ENCODE measurements around the gene NBAS. TPM values are rescaled to one million over a fixed set of nuclear protein-coding genes. Genes with fewer than 3 reads are reported as not detected.

Gene NBAS
- total RNA-seq, 1 experiment from 2014 or later: 36.3 TPM

- peaks cover 75% of the 10 kb centered on the region for H3K36me3 ChIP-seq (ENCODE audit: control insufficient read depth, insufficient read depth, low read length)
- TF ChIP-seq TCF7L2 (IDR thresholded peaks at IDR 0.05; ENCODE audit: low read depth, low read length) (no peak), POLR2AphosphoS5 (IDR thresholded peaks at IDR 0.05; ENCODE audit: low read depth, low read length) (no peak), SIN3A (IDR thresholded peaks at IDR 0.05; ENCODE audit: borderline replicate concordance, insufficient read depth, low read depth, low read length) (no peak)
- TF ChIP-seq, protein P1, sequence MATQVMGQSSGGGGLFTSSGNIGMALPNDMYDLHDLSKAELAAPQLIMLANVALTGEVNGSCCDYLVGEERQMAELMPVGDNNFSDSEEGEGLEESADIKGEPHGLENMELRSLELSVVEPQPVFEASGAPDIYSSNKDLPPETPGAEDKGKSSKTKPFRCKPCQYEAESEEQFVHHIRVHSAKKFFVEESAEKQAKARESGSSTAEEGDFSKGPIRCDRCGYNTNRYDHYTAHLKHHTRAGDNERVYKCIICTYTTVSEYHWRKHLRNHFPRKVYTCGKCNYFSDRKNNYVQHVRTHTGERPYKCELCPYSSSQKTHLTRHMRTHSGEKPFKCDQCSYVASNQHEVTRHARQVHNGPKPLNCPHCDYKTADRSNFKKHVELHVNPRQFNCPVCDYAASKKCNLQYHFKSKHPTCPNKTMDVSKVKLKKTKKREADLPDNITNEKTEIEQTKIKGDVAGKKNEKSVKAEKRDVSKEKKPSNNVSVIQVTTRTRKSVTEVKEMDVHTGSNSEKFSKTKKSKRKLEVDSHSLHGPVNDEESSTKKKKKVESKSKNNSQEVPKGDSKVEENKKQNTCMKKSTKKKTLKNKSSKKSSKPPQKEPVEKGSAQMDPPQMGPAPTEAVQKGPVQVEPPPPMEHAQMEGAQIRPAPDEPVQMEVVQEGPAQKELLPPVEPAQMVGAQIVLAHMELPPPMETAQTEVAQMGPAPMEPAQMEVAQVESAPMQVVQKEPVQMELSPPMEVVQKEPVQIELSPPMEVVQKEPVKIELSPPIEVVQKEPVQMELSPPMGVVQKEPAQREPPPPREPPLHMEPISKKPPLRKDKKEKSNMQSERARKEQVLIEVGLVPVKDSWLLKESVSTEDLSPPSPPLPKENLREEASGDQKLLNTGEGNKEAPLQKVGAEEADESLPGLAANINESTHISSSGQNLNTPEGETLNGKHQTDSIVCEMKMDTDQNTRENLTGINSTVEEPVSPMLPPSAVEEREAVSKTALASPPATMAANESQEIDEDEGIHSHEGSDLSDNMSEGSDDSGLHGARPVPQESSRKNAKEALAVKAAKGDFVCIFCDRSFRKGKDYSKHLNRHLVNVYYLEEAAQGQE (IDR thresholded peaks at IDR 0.05; ENCODE audit: insufficient read depth in 1 of 2, low read depth in 2 of 2, low read length in 1 of 2): no peak
- TF ChIP-seq, protein P2, sequence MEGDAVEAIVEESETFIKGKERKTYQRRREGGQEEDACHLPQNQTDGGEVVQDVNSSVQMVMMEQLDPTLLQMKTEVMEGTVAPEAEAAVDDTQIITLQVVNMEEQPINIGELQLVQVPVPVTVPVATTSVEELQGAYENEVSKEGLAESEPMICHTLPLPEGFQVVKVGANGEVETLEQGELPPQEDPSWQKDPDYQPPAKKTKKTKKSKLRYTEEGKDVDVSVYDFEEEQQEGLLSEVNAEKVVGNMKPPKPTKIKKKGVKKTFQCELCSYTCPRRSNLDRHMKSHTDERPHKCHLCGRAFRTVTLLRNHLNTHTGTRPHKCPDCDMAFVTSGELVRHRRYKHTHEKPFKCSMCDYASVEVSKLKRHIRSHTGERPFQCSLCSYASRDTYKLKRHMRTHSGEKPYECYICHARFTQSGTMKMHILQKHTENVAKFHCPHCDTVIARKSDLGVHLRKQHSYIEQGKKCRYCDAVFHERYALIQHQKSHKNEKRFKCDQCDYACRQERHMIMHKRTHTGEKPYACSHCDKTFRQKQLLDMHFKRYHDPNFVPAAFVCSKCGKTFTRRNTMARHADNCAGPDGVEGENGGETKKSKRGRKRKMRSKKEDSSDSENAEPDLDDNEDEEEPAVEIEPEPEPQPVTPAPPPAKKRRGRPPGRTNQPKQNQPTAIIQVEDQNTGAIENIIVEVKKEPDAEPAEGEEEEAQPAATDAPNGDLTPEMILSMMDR (IDR thresholded peaks at IDR 0.05): no peak
- H3K27me3 ChIP-seq (ENCODE audit: control insufficient read depth, insufficient read depth, low read length): no peaks in the 10 kb centered on the region
- intact Hi-C loops (cut with micrococcal nuclease; ENCODE audit: unreplicated experiment): no loop called here
- H3K27ac ChIP-seq (ENCODE audit: low read length): no peak overlapping the region
- no peaks in the 10 kb centered on the region for H3K9me3 ChIP-seq (ENCODE audit: control insufficient read depth, insufficient read depth, low read depth, low read length)
- BruUV-seq (replicated peaks): no TSS peak
- H3K4me1 ChIP-seq (ENCODE audit: control insufficient read depth, insufficient read depth, low read length): no peaks in the 10 kb centered on the region
- DNase-seq (ENCODE audit: low read depth, low spot score): no peak
- in situ Hi-C loops (cut with HindIII; ENCODE audit: low pct_unique_long_range_greater_than_20kb, low sequenced_read_pairs): no loop called here
- ATAC-seq: no peak
- POLR2A ChIA-PET: no interaction called here
- H3K4me3 ChIP-seq (ENCODE audit: low read depth in 2 of 2, low read length in 2 of 2): no peak overlapping the region
- CTCF ChIA-PET: no interaction called here
Measured at GRCh38 chr2:15603044-15603765, 42.1 kb upstream of the NBAS start.

DNA sequence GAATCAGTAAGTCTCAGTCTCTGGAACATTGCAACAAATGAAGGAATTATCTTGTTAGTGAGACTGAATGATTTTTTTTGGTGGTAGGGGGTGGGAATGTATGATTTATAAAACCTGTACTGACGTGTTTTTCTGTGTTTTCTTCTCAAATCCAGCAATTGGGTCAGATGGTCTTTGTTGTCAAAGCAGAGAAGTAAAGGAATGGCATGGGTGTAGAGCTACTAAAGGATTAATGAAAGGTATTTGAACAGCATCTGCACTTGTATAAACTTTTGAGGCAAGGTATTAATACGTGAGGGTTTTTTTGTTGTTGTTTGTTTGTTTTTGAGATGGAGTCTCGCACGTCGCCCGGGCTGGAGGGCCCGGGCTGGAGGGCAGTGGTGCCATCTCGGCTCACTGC, 41.3 kb upstream of the NBAS start:
- ChIA-PET POLR2A (no interaction called here), CTCF (no interaction called here)

GRCh38 chr2:15601681-15602080, 40.5 kb upstream of the NBAS start:
- Histone ChIP-seq H3K9me3 (ENCODE audit: control insufficient read depth, insufficient read depth, low read depth, low read length) (no peaks in the 10 kb centered on the region), H3K27me3 (ENCODE audit: control insufficient read depth, insufficient read depth, low read length) (no peaks in the 10 kb centered on the region), H3K4me1 (ENCODE audit: control insufficient read depth, insufficient read depth, low read length) (no peaks in the 10 kb centered on the region), H3K27ac (ENCODE audit: low read length) (no peak overlapping the region), H3K36me3 (ENCODE audit: control insufficient read depth, insufficient read depth, low read length) (peaks cover 80% of the 10 kb centered on the region), H3K4me3 (ENCODE audit: low read depth in 2 of 2, low read length in 2 of 2) (no peak overlapping the region)
- in situ Hi-C loops (cut with HindIII; ENCODE audit: low pct_unique_long_range_greater_than_20kb, low sequenced_read_pairs) (no loop called here), intact Hi-C loops (cut with micrococcal nuclease; ENCODE audit: unreplicated experiment) (no loop called here)
- TF ChIP-seq SIN3A (IDR thresholded peaks at IDR 0.05; ENCODE audit: borderline replicate concordance, insufficient read depth, low read depth, low read length) (no peak), TCF7L2 (IDR thresholded peaks at IDR 0.05; ENCODE audit: low read depth, low read length) (no peak), POLR2AphosphoS5 (IDR thresholded peaks at IDR 0.05; ENCODE audit: low read depth, low read length) (no peak)
- TF ChIP-seq, protein P2 (IDR thresholded peaks at IDR 0.05): no peak
- TF ChIP-seq, protein P1 (IDR thresholded peaks at IDR 0.05; ENCODE audit: insufficient read depth in 1 of 2, low read depth in 2 of 2, low read length in 1 of 2): no peak
- no peak for DNase-seq (ENCODE audit: low read depth, low spot score)
- BruUV-seq (replicated peaks): no TSS peak
- ChIA-PET POLR2A (interaction anchor here (0.6 kb wide), 1 partner anchor 10 kb away, joined by 3 read pairs; the partner anchor contains the start of gene DDX1), CTCF (no interaction called here)
- ATAC-seq: no peak

More for the DNA sequence above, 41.3 kb upstream of the NBAS start:
- ATAC-seq (no peak), DNase-seq (ENCODE audit: low read depth, low spot score) (no peak)
- Histone ChIP-seq H3K4me1 (ENCODE audit: control insufficient read depth, insufficient read depth, low read length) (no peaks in the 10 kb centered on the region), H3K4me3 (ENCODE audit: low read depth in 2 of 2, low read length in 2 of 2) (no peak overlapping the region), H3K9me3 (ENCODE audit: control insufficient read depth, insufficient read depth, low read depth, low read length) (no peaks in the 10 kb centered on the region), H3K27me3 (ENCODE audit: control insufficient read depth, insufficient read depth, low read length) (no peaks in the 10 kb centered on the region), H3K36me3 (ENCODE audit: control insufficient read depth, insufficient read depth, low read length) (peaks cover 79% of the 10 kb centered on the region), H3K27ac (ENCODE audit: low read length) (no peak overlapping the region)
- no TSS peak for BruUV-seq (replicated peaks)
- in situ Hi-C loops (cut with HindIII; ENCODE audit: low pct_unique_long_range_greater_than_20kb, low sequenced_read_pairs) (no loop called here), intact Hi-C loops (cut with micrococcal nuclease; ENCODE audit: unreplicated experiment) (no loop called here)
- TF ChIP-seq TCF7L2 (IDR thresholded peaks at IDR 0.05; ENCODE audit: low read depth, low read length): no peak

Measured in Panc1 (cell line).